ENCODE data around the gene TRPC6. TPM values are rescaled to one million over a fixed set of nuclear protein-coding genes. Genes with fewer than 3 reads are reported as not detected.

The TRPC6 gene
- 0.02 TPM in 1 of 2 replicates, not detected in the other for total RNA-seq (2014; rRNA removed; shearing (Covaris generic))

- no peak for DNase-seq (ENCODE audit: low spot score)
Observed at GRCh38 chr11:101583251-101584128, at the start of gene TRPC6. TSS of gene TRPC6 (minus strand) at chr11:101584007. CDS start at chr11:101583503, 504 bp downstream.

DNA sequence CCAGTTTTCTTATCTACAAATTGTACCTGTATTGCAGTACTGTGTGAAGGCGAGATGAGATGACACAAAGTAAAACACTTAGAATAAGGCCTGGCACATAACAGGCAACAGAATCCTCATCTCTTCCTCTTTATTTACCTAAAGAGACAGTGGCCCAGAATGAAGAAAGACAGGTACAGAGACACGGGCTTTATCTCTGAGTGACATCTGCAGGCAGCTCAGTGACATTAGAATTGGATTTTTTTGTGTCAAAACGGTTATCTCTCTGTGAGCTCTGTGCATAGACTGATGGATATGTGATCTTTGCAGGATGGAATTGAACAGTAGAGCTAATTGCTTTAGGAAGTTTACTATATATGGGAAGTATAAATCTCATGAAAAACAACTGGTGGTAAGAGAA is 36.2 kb upstream of the TRPC6 start:
- DNase-seq (ENCODE audit: low spot score) = no peak

- peak; percentile 6 for DNase-seq (ENCODE audit: low spot score)
Observed at GRCh38 chr11:101618709-101619108, 34.9 kb upstream of the TRPC6 start.

DNA sequence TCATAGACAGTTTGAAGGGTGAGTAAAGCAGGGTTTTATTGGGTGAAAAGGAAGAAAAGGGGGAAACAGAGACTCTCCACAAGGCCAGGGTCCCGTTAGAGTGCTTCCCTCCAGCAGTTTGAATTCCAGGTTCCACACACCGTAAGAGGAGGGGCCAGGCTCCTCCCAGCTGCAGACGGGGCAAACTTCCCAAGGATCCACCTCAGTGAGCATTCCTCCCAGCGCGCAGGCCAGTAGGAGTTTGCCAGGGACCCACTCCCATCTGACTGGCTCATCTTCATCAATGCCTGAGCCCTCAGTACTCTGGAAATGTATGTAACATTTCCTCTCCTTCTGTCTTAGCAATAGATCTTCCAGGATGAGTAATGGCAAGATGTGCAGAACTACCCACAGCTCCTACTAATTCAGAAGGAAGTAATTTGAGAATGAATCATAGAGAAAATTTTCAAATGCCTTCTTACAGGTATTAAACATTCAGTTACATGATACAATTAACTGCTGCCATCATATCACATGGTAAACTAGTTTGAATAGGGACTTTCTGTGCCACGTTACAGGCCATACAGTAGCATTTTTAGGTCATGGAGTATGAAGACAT is 34.0 kb upstream of the TRPC6 start:
- no peak for DNase-seq (ENCODE audit: low spot score)

- no peak for DNase-seq (ENCODE audit: low spot score)
Observed at GRCh38 chr11:101612481-101612880, 28.7 kb upstream of the TRPC6 start.

- DNase-seq (ENCODE audit: low spot score) = no peak
Observed at GRCh38 chr11:101600924-101601323, 17.1 kb upstream of the TRPC6 start.

DNA sequence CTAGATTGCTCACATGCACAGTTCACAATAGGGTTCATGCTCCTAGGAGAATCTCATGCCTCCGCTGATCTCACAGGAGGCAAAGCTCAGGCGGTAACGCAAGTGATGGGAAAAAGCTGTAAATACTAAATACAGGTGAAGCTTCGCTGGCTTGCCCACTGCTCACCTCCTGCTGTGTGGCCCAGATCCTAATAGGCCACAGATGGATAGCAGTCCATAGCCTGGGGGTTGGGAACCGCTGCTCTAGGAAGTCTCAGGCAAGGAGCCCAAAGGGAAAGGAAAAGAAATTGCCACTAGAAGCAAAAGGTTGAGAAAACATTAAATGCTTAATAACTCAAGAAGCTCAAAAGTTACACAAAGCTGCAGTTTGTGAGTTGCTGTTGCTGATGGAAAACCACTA is 3.2 kb upstream of the TRPC6 start:
- no peak for DNase-seq (ENCODE audit: low spot score)

DNA sequence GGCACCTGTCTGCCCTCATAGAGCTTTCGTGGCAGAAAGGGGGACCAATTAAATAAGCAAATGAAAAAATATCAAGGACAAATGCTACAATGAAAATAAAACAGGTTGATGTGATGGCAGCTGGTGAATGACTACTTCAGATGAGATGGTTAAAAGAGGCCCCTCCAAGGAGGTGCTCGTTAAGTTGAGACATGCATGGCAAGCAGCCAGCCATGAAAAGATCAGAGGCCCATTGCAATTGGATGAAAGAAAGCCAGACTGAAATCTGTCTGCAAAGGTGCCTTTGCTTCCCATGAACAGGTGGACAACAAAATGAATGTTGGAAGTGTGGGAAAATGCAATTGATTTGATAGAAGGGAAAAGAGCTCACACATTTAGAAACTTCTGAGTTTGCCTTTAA is 848 bp upstream of the TRPC6 start:
- DNase-seq (ENCODE audit: low spot score) = no peak

- no peak for DNase-seq (ENCODE audit: low spot score)
Observed at GRCh38 chr11:101584129-101584515, 315 bp upstream of the TRPC6 start.

DNA sequence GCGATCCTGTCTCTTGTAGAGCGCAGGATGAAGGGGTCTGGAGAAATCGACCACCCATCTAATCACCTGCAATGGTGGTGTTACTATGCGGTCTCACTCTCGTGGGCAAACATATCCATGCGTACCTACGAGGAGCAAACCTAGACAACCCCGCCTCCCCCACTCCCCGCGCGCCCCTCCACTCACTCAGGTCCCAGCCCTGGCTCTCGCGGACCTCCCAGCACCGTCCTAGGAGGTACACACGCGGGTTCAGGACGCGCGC is 887 bp downstream of the TRPC6 start:
- DNase-seq (ENCODE audit: low spot score) = no peak

GRCh38 chr11:101582236-101582988 is 1.4 kb downstream of the TRPC6 start:
- DNase-seq (ENCODE audit: low spot score) = no peak

GRCh38 chr11:101577461-101577860 is 6.3 kb downstream of the TRPC6 start:
- DNase-seq (ENCODE audit: low spot score) = no peak

GRCh38 chr11:101576456-101576855 is 7.4 kb downstream of the TRPC6 start:
- no peak for DNase-seq (ENCODE audit: low spot score)

- DNase-seq (ENCODE audit: low spot score) = no peak
Observed at GRCh38 chr11:101574886-101575285, 8.9 kb downstream of the TRPC6 start.

DNA sequence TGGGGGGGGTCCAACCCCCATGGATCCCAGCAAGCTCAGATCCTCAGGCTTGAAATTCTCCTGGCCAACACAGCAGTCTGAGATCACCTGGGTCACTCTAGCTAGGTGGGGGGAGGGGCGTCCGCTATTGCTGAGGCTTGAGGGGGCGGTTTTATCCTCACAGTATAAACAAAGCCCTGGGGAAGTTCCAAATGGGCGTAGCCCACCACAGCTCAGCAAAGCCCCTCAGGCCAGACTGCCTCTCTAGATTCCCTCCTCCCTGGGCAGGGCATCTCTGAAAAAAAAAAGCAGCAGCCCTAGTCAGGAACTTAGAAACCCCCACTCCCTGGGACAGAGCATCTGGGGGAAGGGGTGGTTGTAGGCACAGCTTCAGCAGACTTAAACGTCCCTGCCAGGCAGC is 16.7 kb downstream of the TRPC6 start:
- no peak for DNase-seq (ENCODE audit: low spot score)

DNA sequence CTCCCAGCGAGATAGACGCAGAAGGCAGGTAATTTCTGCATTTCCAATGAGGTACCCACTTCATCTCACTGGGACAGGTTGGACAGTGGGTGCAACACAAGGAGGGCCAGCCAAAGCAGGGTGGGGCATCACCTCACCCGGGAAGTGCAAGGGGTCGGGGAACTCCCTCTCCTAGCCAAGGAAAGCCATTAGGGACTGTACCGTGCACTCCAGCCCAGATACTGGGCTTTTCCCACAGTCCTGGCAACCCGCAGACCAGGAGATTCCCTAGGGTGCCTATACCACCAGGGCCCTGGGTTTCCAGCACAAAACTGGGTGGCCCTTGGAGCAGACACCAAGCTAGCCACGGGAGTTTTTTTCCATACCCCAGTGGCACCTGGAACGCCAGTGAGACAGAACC is 17.2 kb downstream of the TRPC6 start:
- DNase-seq (ENCODE audit: low spot score) = no peak

DNA sequence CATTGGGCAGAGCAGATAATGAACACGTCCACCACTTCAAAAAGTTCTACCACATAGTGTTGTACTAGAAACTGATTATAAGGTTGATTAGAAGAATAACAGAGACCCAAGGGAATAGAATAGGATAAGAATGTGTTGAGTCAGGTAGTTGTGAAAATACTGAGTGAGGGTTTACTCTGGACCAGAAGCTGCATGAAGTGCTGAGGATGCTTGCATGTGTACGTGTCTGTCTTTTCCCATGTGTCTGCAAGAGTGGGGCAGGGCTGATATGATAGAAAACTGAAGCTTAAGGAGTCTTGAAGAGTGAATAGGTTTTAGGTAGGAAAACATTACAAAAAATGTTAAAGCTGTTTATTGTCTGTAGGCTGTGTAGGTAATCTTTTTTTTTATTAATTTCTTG is 20.6 kb downstream of the TRPC6 start:
- DNase-seq (ENCODE audit: low spot score) = no peak

- no peak for DNase-seq (ENCODE audit: low spot score)
Observed at GRCh38 chr11:101555366-101555765, 28.4 kb downstream of the TRPC6 start.

GRCh38 chr11:101553891-101554292 is 29.9 kb downstream of the TRPC6 start:
- no peak for DNase-seq (ENCODE audit: low spot score)

DNA sequence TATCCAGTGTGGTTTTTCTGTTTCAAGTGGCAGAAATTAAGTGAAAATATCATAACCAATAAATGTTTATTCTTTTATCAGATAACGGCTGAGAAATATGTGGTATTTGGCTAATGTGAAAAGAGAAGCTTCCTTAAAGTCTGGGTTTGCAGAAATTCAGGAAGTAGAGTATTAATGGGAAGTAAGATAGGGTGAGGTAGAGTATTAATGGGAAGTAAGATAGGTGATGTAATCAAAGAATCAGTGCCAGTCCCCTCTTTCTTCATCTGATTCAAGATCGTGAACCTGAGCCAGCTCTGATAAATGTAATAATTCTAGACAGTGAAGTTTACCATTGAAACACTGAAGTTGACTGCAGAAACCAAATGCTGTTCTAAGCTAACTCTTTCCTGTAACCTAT is 30.9 kb downstream of the TRPC6 start:
- DNase-seq (ENCODE audit: low spot score) = no peak

DNA sequence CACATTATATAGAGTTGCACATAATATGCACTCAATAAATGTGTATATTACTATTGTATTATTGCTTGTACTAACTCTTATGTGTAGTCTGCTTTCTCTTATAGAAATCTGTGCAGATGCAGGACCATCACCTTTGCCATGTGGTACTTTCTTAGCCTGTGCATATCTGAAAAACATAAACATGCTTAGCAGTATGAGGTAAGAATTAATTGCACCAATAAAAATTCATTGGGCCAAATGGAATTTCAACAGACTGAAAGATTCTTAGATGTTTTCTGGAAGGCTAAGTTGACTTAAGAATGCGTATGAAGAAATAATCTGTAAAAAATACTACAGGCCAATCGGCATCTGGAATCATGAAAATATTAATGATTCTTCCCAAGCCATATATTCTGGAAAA is 55.3 kb downstream of the TRPC6 start:
- DNase-seq (ENCODE audit: low spot score) = no peak

DNA sequence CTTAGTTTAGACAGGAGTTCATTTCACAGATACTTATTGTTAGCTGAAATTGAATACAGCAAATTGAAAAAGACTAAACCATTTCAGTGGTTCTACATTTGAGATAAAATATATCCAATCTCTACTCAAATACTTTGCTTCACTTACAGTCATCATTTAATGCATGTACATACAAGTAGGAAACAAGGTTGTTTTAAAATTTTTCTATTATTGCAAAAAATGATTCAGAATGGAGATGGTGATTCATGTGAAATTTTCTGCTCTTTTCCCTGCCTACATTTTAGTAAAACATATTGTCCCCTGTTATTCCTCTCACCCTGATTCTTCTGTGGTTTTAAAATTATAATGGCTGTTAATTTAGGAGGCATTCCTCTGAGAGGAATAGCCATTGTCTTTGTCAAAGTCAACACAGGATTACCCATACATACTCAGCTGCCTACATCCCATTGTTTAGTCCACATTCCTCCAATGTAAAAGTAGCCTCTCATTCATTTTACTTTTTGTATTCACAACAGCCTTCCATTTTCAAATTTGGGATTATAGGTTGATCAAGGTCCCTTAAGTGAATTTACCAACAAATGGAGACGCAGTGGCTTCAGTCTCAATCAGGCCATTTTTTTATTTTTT is 60.1 kb downstream of the TRPC6 start:
- DNase-seq (ENCODE audit: low spot score) = no peak

Measured in H4 (cell line).